Measurements from ENCODE around the gene ACKR3. TPM values are rescaled to one million over a fixed set of nuclear protein-coding genes. Genes with fewer than 3 reads are reported as not detected.

Gene ACKR3
- total RNA-seq, 1 donor from 2014 or later, result 75.6 TPM

GRCh38 chr2:236588932-236589592 lies 19.4 kb downstream of the ACKR3 start:
- DNase-seq (ENCODE audit: low spot score in 2 of 2), result no peak
- intact Hi-C loops (cut with DNase I), result no loop called here
- no peaks in the 10 kb centered on the region for H3K9me3 ChIP-seq
- H3K27me3 ChIP-seq, result no peaks in the 10 kb centered on the region
- H3K27ac ChIP-seq, result no peak overlapping the region
- H3K4me3 ChIP-seq, result no peak overlapping the region
- H3K36me3 ChIP-seq, result peaks cover 0 to 1% of the 10 kb centered on the region in 2 donors
- no peaks in the 10 kb centered on the region for H3K4me1 ChIP-seq
- TF ChIP-seq CTCF (IDR thresholded peaks at IDR 0.05), result no peak

GRCh38 chr2:236590846-236591245 lies 21.2 kb downstream of the ACKR3 start:
- intact Hi-C loops (cut with DNase I), result no loop called here
- Histone ChIP-seq H3K27ac (no peak overlapping the region), H3K9me3 (no peaks in the 10 kb centered on the region), H3K4me3 (no peak overlapping the region), H3K4me1 (no peaks in the 10 kb centered on the region), H3K27me3 (no peaks in the 10 kb centered on the region), H3K36me3 (no peaks in the 10 kb centered on the region)
- no peak for DNase-seq (ENCODE audit: low spot score in 2 of 2)
- no peak for TF ChIP-seq CTCF (IDR thresholded peaks at IDR 0.05)

- H3K27ac ChIP-seq, result no peak overlapping the region
- TF ChIP-seq CTCF (IDR thresholded peaks at IDR 0.05), result no peak
- intact Hi-C loops (cut with DNase I), result no loop called here
- no peaks in the 10 kb centered on the region for H3K9me3 ChIP-seq
- H3K36me3 ChIP-seq, result no peaks in the 10 kb centered on the region
- DNase-seq (ENCODE audit: low spot score in 2 of 2), result no peak
- H3K4me3 ChIP-seq, result no peak overlapping the region
- H3K4me1 ChIP-seq, result peaks cover 0 to 3% of the 10 kb centered on the region in 2 donors
- no peaks in the 10 kb centered on the region for H3K27me3 ChIP-seq
Observed at GRCh38 chr2:236592821-236593220, 23.2 kb downstream of the ACKR3 start.

- H3K27me3 ChIP-seq, result no peaks in the 10 kb centered on the region
- intact Hi-C loops (cut with DNase I), result no loop called here
- H3K9me3 ChIP-seq, result no peaks in the 10 kb centered on the region
- no peak for DNase-seq (ENCODE audit: low spot score in 2 of 2)
- no peak overlapping the region for H3K4me3 ChIP-seq
- no peaks in the 10 kb centered on the region for H3K36me3 ChIP-seq
- H3K4me1 ChIP-seq, result peaks cover 0 to 6% of the 10 kb centered on the region in 2 donors
- H3K27ac ChIP-seq, result no peak overlapping the region
- no peak for TF ChIP-seq CTCF (IDR thresholded peaks at IDR 0.05)
Observed at GRCh38 chr2:236593531-236593930, 23.9 kb downstream of the ACKR3 start.

GRCh38 chr2:236593956-236594355 lies 24.3 kb downstream of the ACKR3 start:
- no peaks in the 10 kb centered on the region for H3K9me3 ChIP-seq
- intact Hi-C loops (cut with DNase I), result no loop called here
- H3K4me1 ChIP-seq, result peaks cover 0 to 6% of the 10 kb centered on the region in 2 donors
- no peak overlapping the region for H3K4me3 ChIP-seq
- TF ChIP-seq CTCF (IDR thresholded peaks at IDR 0.05), result no peak
- H3K27me3 ChIP-seq, result no peaks in the 10 kb centered on the region
- H3K36me3 ChIP-seq, result no peaks in the 10 kb centered on the region
- no peak overlapping the region for H3K27ac ChIP-seq
- DNase-seq (ENCODE audit: low spot score in 2 of 2), result no peak

Data from ascending aorta (tissue), 2 donors.